GM19043 (cell line): ENCODE data around the gene C20orf202.

Source experiments
- ATAC-seq: cut with Tn5 transposase; IDR thresholded peaks from one replicate; pipeline ENCODE4 v1.9.1; 2021; ENCODE audit warnings: low read depth; ENCODE audit not compliant: unreplicated experiment

The C20orf202 gene

GRCh38 chr20:1202762-1203504, at the start of gene C20orf202:
TSS of gene C20orf202 (plus strand) at chr20:1203454. CDS start at chr20:1203586, 132 bp downstream.
- ATAC-seq: no peak

- no peak for ATAC-seq
Observed at GRCh38 chr20:1154226-1154625, 49.0 kb upstream of the C20orf202 start.

GRCh38 chr20:1154691-1155090, 48.6 kb upstream of the C20orf202 start:
- no peak for ATAC-seq

DNA sequence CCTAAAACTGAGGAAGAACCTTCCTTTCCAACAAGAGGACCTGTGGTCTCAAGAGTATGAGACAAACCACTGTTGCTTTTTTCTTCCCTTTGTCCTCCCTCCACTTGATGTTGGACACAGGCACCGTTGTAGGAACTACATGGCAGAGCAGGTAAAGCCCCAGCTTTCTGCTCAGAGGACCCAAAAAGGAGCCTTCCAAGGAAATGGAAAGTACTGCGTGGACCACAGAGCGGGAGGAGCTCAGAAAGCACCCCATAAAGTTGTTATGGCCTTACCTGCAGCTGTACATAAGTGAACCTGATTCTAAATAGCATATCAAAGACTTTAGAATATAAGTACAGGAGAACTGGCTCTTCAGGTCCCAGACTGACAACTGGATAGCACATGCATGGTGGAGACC, 47.9 kb upstream of the C20orf202 start:
- no peak for ATAC-seq

DNA sequence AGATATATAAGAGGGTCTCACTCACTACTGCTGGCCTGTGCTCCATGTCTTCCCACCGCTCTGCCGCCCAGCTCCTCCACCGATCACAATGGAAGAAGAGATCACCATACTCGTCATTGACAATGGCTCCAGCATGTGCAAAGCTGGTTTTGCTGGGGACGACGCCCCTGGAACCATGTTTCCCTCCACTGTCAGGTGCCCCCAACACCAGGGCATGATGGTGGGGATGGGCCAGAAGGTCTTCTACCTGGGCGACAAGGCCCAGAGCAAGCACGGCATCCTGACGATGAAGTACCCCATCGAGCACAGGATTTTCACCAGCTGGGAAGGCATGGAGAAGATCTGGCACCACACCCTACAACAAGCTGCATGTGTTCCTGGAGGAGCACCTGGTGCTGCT, 42.8 kb upstream of the C20orf202 start:
- ATAC-seq: no peak

- ATAC-seq: no peak
Observed at GRCh38 chr20:1160991-1161390, 42.3 kb upstream of the C20orf202 start.

GRCh38 chr20:1163105-1163504, 40.1 kb upstream of the C20orf202 start:
- no peak for ATAC-seq

DNA sequence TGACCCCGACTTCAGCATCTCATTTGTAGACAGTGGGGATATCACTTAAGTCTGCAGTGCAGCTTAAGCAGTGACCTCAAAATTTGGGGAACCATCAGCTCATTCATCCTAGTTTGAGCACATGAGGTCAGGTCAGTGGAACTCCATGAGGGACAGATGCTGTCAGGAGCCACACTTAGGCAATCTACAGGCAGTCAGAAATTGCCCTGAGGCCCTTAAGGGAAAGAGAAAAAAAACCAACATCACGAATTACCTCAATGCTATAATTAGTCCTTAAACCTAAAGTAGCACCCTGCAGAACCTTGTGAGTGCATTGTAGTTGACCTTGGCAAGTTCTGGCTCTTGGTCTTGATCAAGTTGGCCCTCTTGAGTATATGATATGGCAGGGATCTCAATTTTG, 39.6 kb upstream of the C20orf202 start:
- ATAC-seq: no peak

GRCh38 chr20:1164871-1165270, 38.4 kb upstream of the C20orf202 start:
- no peak for ATAC-seq

- no peak for ATAC-seq
Observed at GRCh38 chr20:1165521-1165920, 37.7 kb upstream of the C20orf202 start.

DNA sequence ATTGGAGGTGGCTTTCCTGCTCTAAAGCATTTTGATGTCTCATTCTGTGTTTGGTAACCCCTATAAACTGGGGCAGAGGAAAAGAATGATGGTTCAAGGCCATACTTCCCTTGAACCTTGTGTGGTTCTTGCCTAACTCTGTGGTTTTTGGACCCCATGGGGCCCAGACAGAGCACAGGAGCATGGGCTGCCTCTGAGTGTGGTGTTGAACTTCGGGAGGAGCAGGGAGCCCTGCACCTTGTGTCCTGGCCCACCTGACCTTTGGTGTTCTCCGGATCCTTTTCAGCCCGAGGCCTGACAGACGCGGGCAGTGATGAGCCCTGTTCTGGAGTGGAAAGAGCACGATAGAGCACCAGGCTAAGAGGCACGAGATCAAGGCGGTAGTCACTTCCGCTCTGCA, 37.3 kb upstream of the C20orf202 start:
- ATAC-seq: no peak

DNA sequence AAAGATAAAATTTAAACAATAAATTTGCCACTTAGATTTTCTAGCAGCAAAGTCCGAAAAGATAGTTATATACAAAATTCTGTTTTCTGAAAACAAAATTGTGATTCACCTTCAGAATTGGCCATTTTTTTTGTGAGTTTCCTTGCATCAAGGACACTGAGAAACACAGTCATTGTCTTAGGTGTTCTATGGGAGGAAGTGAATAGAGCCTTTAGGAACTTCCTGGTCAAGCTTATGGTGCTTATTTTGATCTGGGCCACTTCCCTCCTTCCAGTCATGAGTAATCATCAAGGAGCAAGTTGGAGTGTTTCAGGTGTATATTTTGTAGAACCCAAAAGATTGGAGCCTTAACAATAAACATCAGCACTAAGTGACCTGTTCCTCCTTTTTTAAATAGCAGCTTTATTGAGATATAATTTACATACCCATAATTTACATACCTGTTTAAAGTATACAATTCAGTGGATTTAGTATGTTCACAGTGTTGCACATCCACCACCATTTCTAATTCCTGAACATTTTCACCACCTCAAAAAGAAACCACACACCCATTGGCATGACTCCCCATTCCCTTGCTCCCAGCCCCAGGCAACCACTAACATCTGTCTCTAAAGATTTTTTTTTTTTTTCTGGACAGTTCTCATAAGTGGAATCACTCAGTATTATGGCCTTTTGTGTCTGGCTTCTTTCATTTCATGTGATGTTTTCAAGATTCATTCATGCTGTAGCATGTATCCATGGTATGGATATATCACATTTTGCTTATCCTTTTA, 36.1 kb upstream of the C20orf202 start:
- ATAC-seq: no peak

GRCh38 chr20:1169224-1169623, 34.0 kb upstream of the C20orf202 start:
- no peak for ATAC-seq

DNA sequence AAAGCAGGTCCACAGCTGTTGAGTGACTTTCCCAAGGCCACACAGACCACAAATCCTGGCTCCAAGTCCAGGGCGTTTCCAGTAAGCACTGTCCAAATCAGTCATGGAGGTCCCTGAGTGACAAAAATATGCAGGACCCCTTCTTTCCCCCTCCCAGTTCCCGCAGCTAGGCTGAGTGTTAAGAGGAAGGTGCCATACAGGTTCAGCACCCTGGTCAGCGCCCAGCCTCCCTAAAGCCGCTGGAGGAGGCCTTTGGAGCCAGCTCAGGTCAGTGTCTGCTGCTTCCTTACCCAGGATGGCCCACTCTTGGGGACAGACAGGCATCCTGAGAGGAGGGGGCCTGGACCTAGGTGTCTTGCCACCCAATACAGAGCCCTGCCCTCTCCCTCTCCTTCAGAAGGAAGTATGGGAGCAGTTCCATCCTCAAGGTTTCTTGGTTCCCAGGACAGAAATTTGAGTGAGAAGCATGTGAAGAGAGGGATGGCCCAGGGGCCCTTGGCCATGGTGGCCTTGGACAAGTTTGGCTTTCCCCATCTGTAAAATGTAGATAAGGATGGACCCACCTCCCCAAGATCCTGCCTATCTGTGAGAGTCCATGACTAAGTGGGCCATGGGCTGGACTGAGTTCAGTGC, 31.7 kb upstream of the C20orf202 start:
- no peak for ATAC-seq

- no peak for ATAC-seq
Observed at GRCh38 chr20:1173698-1174097, 29.6 kb upstream of the C20orf202 start.

GRCh38 chr20:1174787-1175186, 28.5 kb upstream of the C20orf202 start:
- no peak for ATAC-seq

GRCh38 chr20:1177680-1178079, 25.6 kb upstream of the C20orf202 start:
- no peak for ATAC-seq

GRCh38 chr20:1178103-1178502, 25.2 kb upstream of the C20orf202 start:
- ATAC-seq: no peak

DNA sequence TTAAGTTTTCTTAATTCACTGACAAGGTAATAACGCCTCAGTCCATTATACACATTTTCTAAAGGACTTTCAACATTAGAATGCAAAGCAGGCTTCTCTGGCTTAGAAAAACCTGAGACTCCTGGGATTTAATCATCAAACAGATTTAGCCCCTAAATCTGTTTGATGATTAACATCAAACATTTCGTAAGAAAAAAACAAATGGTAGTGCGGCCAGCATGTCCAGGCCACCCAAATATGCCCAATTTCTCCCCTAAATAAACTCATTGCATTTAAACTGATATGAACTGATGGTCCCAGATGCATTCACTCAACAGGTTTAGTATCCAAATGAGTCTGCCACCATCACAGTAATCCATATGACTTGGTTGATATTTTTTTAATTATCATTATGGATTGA, 24.6 kb upstream of the C20orf202 start:
- ATAC-seq: no peak

GRCh38 chr20:1180949-1181348, 22.3 kb upstream of the C20orf202 start:
- no peak for ATAC-seq

GRCh38 chr20:1182106-1182505, 21.1 kb upstream of the C20orf202 start:
- no peak for ATAC-seq

DNA sequence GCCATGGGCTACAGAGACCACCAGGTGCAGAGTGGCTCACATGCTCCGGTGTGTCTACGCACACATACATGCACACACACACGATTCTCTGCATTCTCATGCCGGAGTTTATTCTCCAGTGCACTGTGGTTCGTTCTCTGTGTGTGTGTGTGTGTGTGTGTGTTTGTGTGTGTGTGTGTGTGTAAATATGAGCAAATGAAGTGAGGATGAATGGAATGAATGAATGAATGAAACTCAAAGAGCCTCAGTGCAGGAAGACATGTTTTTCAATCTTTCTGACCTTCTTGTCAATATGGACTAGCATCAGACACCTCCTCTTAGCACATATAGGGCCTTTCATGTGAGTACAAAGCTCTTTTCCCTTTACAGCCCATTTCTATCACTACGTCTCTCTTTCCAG, 20.1 kb upstream of the C20orf202 start:
- no peak for ATAC-seq
